ENCODE results near the gene UIMC1. TPM values are rescaled to one million over a fixed set of nuclear protein-coding genes. Genes with fewer than 3 reads are reported as not detected.
"Not testable (repeated sequence)": the region's sequence is repeated elsewhere in the genome, so short reads cannot be mapped to it uniquely, and the experiment has no call there.

Gene UIMC1
- total RNA-seq, 1 donor from 2014 or later = 39.1 TPM

GRCh38 chr5:176986280-176986679, 20.3 kb downstream of the UIMC1 start:
- no peaks in the 10 kb centered on the region for H3K4me1 Mint-ChIP-seq (ENCODE audit: unreplicated experiment)
- no peak overlapping the region for H3K4me3 Mint-ChIP-seq
- peaks cover 10% of the 10 kb centered on the region for H3K36me3 Mint-ChIP-seq
- DNase-seq (ENCODE audit: extremely low spot score, unreplicated experiment) = no peak
- H3K9me3 Mint-ChIP-seq = peaks cover 3% of the 10 kb centered on the region
- no peak overlapping the region for H3K27ac Mint-ChIP-seq
- H3K27me3 Mint-ChIP-seq = no peaks in the 10 kb centered on the region
- TF ChIP-seq CTCF (conservative IDR thresholded peaks at IDR 0.05) = no peak

- DNase-seq (ENCODE audit: extremely low spot score, unreplicated experiment) = no peak
- TF ChIP-seq CTCF (conservative IDR thresholded peaks at IDR 0.05) = no peak
- no peaks in the 10 kb centered on the region for H3K4me1 Mint-ChIP-seq (ENCODE audit: unreplicated experiment)
- peaks cover 10% of the 10 kb centered on the region for H3K36me3 Mint-ChIP-seq
- no peak overlapping the region for H3K27ac Mint-ChIP-seq
- peaks cover 3% of the 10 kb centered on the region for H3K9me3 Mint-ChIP-seq
- no peak overlapping the region for H3K4me3 Mint-ChIP-seq
- H3K27me3 Mint-ChIP-seq = no peaks in the 10 kb centered on the region
These were observed 21.1 kb downstream of the UIMC1 start for GRCh38 chr5:176985516-176985915.

- H3K4me3 Mint-ChIP-seq; H3K9me3 Mint-ChIP-seq; DNase-seq (ENCODE audit: extremely low spot score, unreplicated experiment); H3K4me1 Mint-ChIP-seq (ENCODE audit: unreplicated experiment); H3K27me3 Mint-ChIP-seq; H3K27ac Mint-ChIP-seq: not testable (repeated sequence)
- H3K36me3 Mint-ChIP-seq = peaks cover 19% of the 10 kb centered on the region
These were observed 22.4 kb downstream of the UIMC1 start for GRCh38 chr5:176984176-176984575.

- not testable (repeated sequence) for H3K27ac Mint-ChIP-seq; H3K27me3 Mint-ChIP-seq; DNase-seq (ENCODE audit: extremely low spot score, unreplicated experiment); H3K9me3 Mint-ChIP-seq; H3K4me1 Mint-ChIP-seq (ENCODE audit: unreplicated experiment); H3K4me3 Mint-ChIP-seq
- peaks cover 24% of the 10 kb centered on the region for H3K36me3 Mint-ChIP-seq
These were observed 23.0 kb downstream of the UIMC1 start for GRCh38 chr5:176983593-176983992.

GRCh38 chr5:176983112-176983511, 23.5 kb downstream of the UIMC1 start:
- not testable (repeated sequence) for H3K4me3 Mint-ChIP-seq; H3K27me3 Mint-ChIP-seq; H3K9me3 Mint-ChIP-seq; DNase-seq (ENCODE audit: extremely low spot score, unreplicated experiment); H3K4me1 Mint-ChIP-seq (ENCODE audit: unreplicated experiment); H3K27ac Mint-ChIP-seq
- peaks cover 20% of the 10 kb centered on the region for H3K36me3 Mint-ChIP-seq

- Mint-ChIP-seq H3K4me1 (ENCODE audit: unreplicated experiment) (no peaks in the 10 kb centered on the region), H3K27me3 (no peaks in the 10 kb centered on the region), H3K27ac (no peak overlapping the region), H3K4me3 (no peak overlapping the region), H3K36me3 (peaks cover 20% of the 10 kb centered on the region), H3K9me3 (no peaks in the 10 kb centered on the region)
- DNase-seq (ENCODE audit: extremely low spot score, unreplicated experiment) = no peak
- TF ChIP-seq CTCF (conservative IDR thresholded peaks at IDR 0.05) = no peak
These were observed 25.8 kb downstream of the UIMC1 start for GRCh38 chr5:176980818-176981217.

- no peak overlapping the region for H3K4me3 Mint-ChIP-seq
- H3K27me3 Mint-ChIP-seq = no peaks in the 10 kb centered on the region
- DNase-seq (ENCODE audit: extremely low spot score, unreplicated experiment) = no peak
- no peak for TF ChIP-seq CTCF (conservative IDR thresholded peaks at IDR 0.05)
- no peak overlapping the region for H3K27ac Mint-ChIP-seq
- H3K9me3 Mint-ChIP-seq = no peaks in the 10 kb centered on the region
- H3K4me1 Mint-ChIP-seq (ENCODE audit: unreplicated experiment) = no peaks in the 10 kb centered on the region
- H3K36me3 Mint-ChIP-seq = peaks cover 25% of the 10 kb centered on the region
These were observed 26.9 kb downstream of the UIMC1 start for GRCh38 chr5:176979669-176980068.

All from type B pancreatic cell (in vitro differentiated cells).